Right renal cortex interstitium (tissue), 3 donors: Measurements from ENCODE around the gene WSCD1. TPM values are rescaled to one million over a fixed set of nuclear protein-coding genes. Genes with fewer than 3 reads are reported as not detected.

Experiments used
- DNase-seq, 3 donors: peaks; one replicate each; pipeline ENCODE4 v3.0.0-alpha.2; 2013; ENCODE audit warnings: low read depth in 3 of 3, low spot score in 2 of 3
- polyA plus RNA-seq, 3 donors: library from polyadenylated mRNA; unstranded; fragments of 120-200 nt; gene quantifications; one replicate each; pipeline ENCODE4 v1.2.1, GENCODE V29; 2013; ENCODE audit not compliant: insufficient read length in 3 of 3

The WSCD1 gene
- polyA plus RNA-seq, 3 donors, result 13.4 to 16.5 (median 14.6) TPM

DNA sequence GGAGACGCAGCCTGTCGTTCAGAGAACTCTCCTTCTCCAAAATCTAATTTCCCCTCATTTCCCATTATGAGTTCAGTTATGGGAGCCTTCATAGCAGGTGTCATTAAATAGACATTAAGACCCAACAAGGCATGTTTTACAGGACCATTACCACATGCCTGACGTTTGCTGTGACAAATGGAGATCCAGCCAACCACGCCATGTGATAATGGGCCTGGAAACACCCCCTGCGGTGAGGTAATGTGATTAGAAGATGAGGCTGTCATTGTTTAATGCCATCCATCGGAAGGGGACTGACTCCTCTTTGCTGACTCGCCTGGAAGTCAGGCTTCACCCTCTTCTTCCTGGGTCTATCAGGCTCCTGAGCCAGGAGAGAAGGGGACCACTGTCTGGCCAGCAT, 76.9 kb downstream of the WSCD1 start:
- no peak for DNase-seq

DNA sequence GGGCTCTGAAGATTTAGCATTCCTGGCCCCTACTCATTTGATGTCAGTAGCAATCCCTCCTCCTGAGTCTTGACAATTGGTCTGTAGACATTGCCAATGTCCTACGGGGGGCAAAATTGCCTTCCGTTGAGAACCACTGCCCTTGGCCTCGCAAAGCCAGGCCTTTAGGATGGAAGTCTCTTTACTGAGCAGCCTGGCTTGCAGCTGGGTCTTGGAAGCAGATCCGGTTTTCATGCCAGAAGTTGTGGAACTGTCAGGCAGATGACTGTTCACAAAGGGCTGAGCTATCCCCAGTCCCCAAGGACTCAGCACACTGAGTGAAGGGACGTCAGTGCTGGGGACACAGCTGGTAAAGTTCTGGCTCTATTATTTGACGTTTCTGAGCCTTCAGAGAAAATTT, 83.2 kb downstream of the WSCD1 start:
- DNase-seq, result no peak

GRCh38 chr17:6157716-6158115, 87.5 kb downstream of the WSCD1 start:
- no peak for DNase-seq

GRCh38 chr17:6159541-6160231, 89.5 kb downstream of the WSCD1 start:
- no peak for DNase-seq

DNA sequence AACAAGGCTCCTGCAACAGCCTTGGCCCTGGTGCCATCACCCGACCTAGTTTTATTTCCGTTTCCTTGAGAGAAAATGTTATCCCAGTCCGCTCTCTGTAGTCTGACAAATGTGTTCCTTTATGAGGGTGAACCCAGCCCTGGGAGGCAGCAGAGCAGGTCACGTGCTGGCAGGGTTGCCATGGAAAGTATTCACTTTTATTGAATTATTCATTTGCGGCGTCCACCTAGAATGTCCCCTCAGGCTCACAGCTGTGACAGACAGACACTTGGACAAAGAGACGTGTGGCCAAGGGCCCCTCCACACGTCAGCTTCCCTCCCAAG, 90.0 kb downstream of the WSCD1 start:
- DNase-seq, result no peak

DNA sequence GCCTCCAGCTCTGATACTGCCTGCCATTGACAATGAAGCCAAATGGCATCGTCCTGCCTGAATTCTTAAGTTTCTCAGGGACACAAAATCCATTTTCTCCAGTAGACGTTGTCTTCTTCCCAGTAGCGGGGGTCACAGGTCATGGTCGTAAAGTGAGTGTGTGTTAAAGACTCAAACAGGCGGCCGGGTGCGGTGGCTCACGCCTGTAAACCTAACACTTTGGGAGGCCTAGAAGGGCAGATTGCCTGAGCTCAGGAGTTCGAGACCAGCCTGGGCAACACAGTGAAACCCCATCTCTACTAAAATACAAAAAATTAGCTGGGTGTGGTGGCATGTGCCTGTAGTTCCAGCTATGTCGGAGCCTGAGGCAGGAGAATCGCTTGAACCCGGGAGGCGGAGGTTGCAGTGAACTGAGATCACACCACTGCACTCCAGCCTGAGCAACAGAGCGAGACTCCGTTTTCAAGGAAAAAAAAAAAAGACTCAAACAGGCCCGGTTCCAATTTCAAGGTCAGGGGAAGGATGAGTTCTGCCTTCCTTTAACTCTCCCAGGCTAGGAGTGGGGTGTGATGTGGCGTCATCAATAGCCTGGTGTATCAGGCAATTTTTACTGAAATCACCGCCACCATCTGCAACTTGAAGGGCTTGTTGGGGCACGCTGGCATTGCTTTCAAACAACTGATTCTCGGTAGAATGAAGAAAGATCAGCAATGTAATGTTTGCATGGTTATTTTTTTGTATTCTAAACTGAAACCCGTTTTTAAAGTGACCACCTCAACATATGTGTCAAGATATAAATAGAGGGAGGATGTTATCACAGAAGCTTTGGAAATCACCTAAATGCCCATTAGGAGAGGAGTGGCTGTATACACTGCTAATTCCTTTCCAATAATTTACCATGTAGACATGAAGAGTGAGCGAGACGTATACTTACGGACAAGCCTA, 91.0 kb downstream of the WSCD1 start:
- no peak for DNase-seq

DNA sequence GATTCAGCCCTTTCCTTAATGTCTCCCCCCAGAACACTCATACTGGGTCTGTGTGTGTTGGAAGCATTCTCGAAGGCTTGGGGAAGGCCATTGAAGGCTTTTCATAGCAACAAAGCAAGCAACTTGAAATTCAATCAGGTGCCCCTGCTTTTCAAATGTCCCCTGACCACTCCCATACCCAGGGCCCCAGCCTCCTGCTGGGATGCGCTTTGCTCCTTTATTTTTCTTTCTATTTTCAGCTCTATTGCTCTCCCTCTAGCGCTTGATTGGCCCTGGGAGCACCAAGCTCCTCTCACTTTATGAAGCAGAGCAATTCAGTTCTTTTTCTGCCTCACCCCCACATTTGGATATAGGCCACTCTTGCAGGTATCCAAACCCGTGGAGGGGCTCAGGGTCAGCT, 92.0 kb downstream of the WSCD1 start:
- no peak for DNase-seq

DNA sequence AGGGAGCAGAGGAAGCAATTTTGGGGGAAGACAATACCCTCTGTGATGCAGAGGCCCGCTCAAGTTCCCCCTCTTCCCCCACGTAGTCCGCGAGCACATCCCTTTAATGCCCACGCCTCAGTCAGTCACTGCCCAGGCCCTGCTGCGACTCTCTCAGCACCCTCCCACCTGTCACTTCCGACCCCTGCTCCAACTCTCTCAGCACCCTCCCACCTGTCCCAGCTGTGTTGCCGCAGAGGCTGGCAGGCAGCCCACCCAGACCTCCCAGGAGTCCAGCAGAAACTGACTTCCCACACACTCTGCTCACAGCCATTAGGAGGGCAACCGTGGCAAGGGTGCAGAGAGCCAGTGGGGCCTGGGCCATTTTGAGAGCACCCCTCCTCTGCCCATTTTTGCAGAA, 92.7 kb downstream of the WSCD1 start:
- DNase-seq, result no peak

- DNase-seq, result no peak
Measured at GRCh38 chr17:6163612-6164333, 93.6 kb downstream of the WSCD1 start.

DNA sequence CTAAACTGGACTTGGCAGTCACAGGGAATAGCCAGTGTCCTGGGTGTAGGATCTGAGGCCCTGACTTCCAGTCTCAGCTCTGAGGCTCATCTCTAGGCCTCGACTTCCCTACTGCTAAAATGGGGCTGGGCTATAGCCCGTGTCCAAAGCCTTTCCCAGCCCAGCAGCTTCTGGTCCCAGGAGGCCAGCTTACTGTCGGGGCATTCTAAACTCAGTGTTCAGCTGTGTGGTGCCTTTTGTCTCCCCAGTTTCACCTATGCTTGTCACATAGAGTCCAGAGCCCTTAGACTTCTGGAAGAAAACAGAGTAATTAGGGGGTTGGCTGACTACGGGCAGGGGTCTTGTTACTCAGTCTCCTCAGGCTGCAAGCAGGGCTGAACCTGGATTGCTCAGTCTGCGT, 94.8 kb downstream of the WSCD1 start:
- no peak for DNase-seq

- DNase-seq, result no peak
Measured at GRCh38 chr17:6165806-6166205, 95.6 kb downstream of the WSCD1 start.

DNA sequence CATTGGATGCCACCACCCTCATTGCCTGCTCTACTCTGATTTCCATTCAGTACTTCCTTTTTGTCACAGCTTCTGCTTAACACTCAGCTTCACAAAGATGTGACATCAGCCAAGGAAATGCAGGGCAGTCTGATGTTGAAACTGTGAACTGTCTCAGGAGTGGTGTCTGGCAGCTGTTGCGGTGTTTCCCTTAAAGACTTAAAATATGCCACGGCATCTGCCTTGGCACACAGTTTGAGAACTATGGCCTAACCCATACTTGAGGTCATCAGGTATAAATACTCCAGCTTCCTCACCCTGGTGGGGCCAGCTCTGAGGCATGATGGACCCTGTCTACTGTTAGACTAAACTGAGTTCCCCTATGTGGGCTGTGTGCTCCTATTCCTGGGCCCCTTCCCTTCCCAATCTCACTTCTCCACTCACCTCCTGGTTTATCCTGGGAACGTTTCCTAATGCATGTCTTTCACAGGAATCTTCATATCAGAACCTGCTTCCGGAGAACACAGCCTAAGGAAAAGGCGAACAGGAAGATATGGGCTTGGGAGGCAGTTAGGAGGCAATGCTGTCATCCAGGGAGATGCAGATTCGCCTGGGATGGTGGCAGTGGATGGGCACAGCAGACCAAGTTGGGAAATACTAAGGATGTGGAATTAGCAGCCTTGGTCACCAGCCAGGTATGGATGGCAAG, 96.5 kb downstream of the WSCD1 start:
- no peak for DNase-seq

DNA sequence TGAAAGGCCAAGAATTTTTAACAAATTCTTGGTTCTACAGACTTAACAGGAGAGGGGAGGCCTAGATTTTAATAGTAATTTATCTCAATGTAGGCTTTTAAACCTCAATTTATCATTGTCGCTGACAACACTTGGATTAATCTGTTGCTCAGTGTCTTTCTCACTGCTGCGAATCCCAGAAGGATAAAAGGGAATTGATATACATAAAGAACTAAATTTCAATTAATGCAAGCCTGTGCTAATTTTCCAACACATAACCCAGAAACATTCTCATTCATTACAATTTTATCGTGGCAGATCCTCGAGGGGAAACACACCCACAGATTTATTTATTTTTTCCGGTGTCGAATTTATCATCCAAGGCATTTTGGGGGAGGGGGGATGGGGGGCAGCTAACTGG, 98.1 kb downstream of the WSCD1 start:
- no peak for DNase-seq

- DNase-seq, result no peak
Measured at GRCh38 chr17:6170349-6170748, 100.2 kb downstream of the WSCD1 start.

DNA sequence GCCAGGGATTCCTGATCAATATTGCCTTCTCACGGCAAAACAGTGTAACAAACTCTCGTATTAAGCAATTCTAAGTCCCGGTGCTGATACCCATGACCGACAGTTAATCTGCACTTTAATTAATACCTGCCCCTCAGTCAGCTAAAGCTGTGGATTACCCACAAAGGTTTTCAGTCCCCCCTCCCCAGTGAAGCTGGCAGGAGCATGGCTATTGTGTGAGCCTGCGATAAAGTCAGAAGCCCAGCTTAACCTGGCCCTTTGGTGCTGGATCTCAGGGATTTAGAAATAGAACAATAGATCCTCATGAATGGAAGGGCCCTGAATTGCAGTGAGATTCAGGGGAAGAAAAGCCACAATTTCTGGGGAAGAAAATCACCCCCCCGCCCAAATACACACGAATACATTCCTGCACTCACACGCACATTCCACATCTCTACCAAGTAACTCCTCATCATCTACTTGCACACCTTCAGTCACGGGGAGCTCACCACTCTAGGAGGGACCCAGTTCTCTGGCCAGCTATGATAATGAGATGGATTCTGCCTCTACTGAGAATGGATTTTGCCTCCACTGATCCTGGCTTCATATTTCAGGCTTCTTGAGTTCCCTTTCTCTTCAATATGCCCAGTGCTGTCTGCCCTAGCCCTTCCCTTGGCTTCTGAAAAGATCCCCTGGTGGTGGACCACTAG, 102.6 kb downstream of the WSCD1 start:
- no peak for DNase-seq

DNA sequence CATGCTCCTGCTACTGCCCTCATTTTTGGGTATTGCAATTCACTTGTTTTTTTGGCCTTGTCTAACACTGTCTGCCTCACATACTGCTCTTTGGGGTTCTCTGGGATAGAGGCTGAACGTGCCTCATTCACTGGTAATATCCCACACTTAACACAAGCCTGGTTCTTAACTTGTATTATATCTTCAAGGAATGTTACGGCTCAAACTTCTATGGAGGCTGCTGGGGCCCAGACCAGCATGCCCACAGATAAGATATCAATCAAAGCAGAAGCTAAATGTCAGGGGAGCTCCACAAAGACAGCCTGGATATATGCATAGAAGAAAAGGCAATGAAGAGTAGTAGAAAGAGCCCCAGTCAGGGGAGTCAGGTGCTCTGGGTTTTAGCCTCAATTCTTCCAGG, 103.5 kb downstream of the WSCD1 start:
- DNase-seq, result no peak
